SH-SY5Y (cell line): Measurements from ENCODE around the gene NANOGP8.

Experiments used
- GATA2 ChIP-seq: IDR thresholded peaks from 2 replicates; pipeline ENCODE4 v1.6.1; 2011; ENCODE audit warnings: mild to moderate bottlenecking, low read depth, low read length
- GATA3 ChIP-seq: IDR thresholded peaks from 2 replicates; pipeline ENCODE4 v1.6.1; 2011; ENCODE audit warnings: low read depth, mild to moderate bottlenecking, low read length, moderate library complexity

NANOGP8 gene

GRCh38 chr15:35047528-35047927 is 37.6 kb downstream of the NANOGP8 start:
- TF ChIP-seq GATA3 (no peak), GATA2 (no peak)

GRCh38 chr15:35043373-35044095 is 41.6 kb downstream of the NANOGP8 start:
- TF ChIP-seq GATA3 (no peak), GATA2 (no peak)

GRCh38 chr15:35040339-35041255 is 44.5 kb downstream of the NANOGP8 start:
- TF ChIP-seq GATA3 (no peak), GATA2 (no peak)

- TF ChIP-seq GATA3 (no peak), GATA2 (no peak)
Observed at GRCh38 chr15:35038626-35039451, 46.3 kb downstream of the NANOGP8 start.
